Prostate gland (tissue), 2 donors: Measurements from ENCODE around the gene GPR179.

Experiments
- CTCF ChIP-seq, 4 experiments: fragments of 200-600 bp in 2 of 4; fragments of 450-650 bp in 2 of 4; sonication (generic) in 2 of 4; IDR thresholded peaks; 1 replicate in 3 of 4; 2 replicates in 1 of 4; pipeline ENCODE4 v1.5.1; 2016 to 2019; ENCODE audit warnings: antibody characterized with exemption in 4 of 4, mild to moderate bottlenecking in 2 of 4, moderate library complexity in 2 of 4
- POLR2A ChIP-seq: fragments of 450-650 bp; IDR thresholded peaks from one replicate; pipeline ENCODE4 v1.6.1; 2016; ENCODE audit warnings: antibody characterized with exemption, mild to moderate bottlenecking

- TF ChIP-seq CTCF (IDR thresholded peaks at IDR 0.05) (no peak), POLR2A (no peak)
These were observed 28.3 kb downstream of the GPR179 start for GRCh38 chr17:38315497-38315896.
